Osteocyte (in vitro differentiated cells): ENCODE results near the gene PCSK2. TPM values are rescaled to one million over a fixed set of nuclear protein-coding genes. Genes with fewer than 3 reads are reported as not detected.

Experiments
- DNase-seq: peaks from one replicate; pipeline ENCODE4 v3.0.0; 2021; ENCODE audit warnings: mixed read lengths; ENCODE audit not compliant: unreplicated experiment; ENCODE audit errors: extremely low spot score
- H3K27ac Mint-ChIP-seq: one replicate; pipeline ENCODE4 v1.8.0; 2021; ENCODE audit warnings: mild to moderate bottlenecking, mixed read lengths; ENCODE audit not compliant: unreplicated experiment
- H3K27me3 Mint-ChIP-seq: one replicate; pipeline ENCODE4 v1.8.0; 2021; ENCODE audit warnings: mixed read lengths; ENCODE audit not compliant: unreplicated experiment
- H3K36me3 Mint-ChIP-seq: one replicate; pipeline ENCODE4 v1.8.0; 2021; ENCODE audit warnings: mixed read lengths; ENCODE audit not compliant: unreplicated experiment
- H3K4me1 Mint-ChIP-seq: one replicate; pipeline ENCODE4 v1.8.0; 2021; ENCODE audit warnings: mixed read lengths; ENCODE audit not compliant: unreplicated experiment
- H3K4me3 Mint-ChIP-seq: one replicate; pipeline ENCODE4 v1.8.0; 2021; ENCODE audit warnings: mild to moderate bottlenecking, moderate library complexity, mixed read lengths; ENCODE audit not compliant: unreplicated experiment
- H3K9me3 Mint-ChIP-seq: one replicate; pipeline ENCODE4 v1.8.0; 2021; ENCODE audit warnings: mixed read lengths; ENCODE audit not compliant: unreplicated experiment
- CTCF ChIP-seq: fragments of 200-600 bp; sonication (generic); IDR thresholded peaks from 2 replicates; pipeline ENCODE4 v1.5.0; 2021; ENCODE audit warnings: antibody characterized with exemption, mild to moderate bottlenecking, moderate library complexity
- total RNA-seq: library from RNA; stranded (reverse); gene quantifications from 2 replicates; pipeline ENCODE4 v1.2.1, GENCODE V29; 2021

PCSK2 gene
- total RNA-seq, 1 donor from 2014 or later: not detected

- Mint-ChIP-seq H3K4me3 (no peak overlapping the region), H3K4me1 (no peaks in the 10 kb centered on the region)
- no peak for TF ChIP-seq CTCF
Observed at GRCh38 chr20:17314264-17314663, 87.4 kb downstream of the PCSK2 start.

GRCh38 chr20:17315407-17316231 is 88.8 kb downstream of the PCSK2 start:
- H3K9me3 Mint-ChIP-seq: no peaks in the 10 kb centered on the region
- no peak for DNase-seq
- no peak overlapping the region for H3K4me3 Mint-ChIP-seq
- no peak for TF ChIP-seq CTCF
- no peaks in the 10 kb centered on the region for H3K27me3 Mint-ChIP-seq
- no peaks in the 10 kb centered on the region for H3K4me1 Mint-ChIP-seq
- no peak overlapping the region for H3K27ac Mint-ChIP-seq
- no peaks in the 10 kb centered on the region for H3K36me3 Mint-ChIP-seq

More at GRCh38 chr20:17314264-17314663, 87.4 kb downstream of the PCSK2 start:
- no peak for DNase-seq
- Mint-ChIP-seq H3K27me3 (no peaks in the 10 kb centered on the region), H3K9me3 (no peaks in the 10 kb centered on the region), H3K27ac (no peak overlapping the region), H3K36me3 (no peaks in the 10 kb centered on the region)

- no peak overlapping the region for H3K27ac Mint-ChIP-seq
- H3K27me3 Mint-ChIP-seq: no peaks in the 10 kb centered on the region
- H3K36me3 Mint-ChIP-seq: no peaks in the 10 kb centered on the region
- no peaks in the 10 kb centered on the region for H3K9me3 Mint-ChIP-seq
- H3K4me1 Mint-ChIP-seq: no peaks in the 10 kb centered on the region
- H3K4me3 Mint-ChIP-seq: no peak overlapping the region
- DNase-seq: no peak
- no peak for TF ChIP-seq CTCF
Observed at GRCh38 chr20:17316316-17317038, 89.6 kb downstream of the PCSK2 start.

GRCh38 chr20:17317341-17317740 is 90.5 kb downstream of the PCSK2 start:
- TF ChIP-seq CTCF: no peak
- Mint-ChIP-seq H3K27me3 (no peaks in the 10 kb centered on the region), H3K27ac (no peak overlapping the region), H3K36me3 (no peaks in the 10 kb centered on the region), H3K4me3 (no peak overlapping the region), H3K4me1 (no peaks in the 10 kb centered on the region), H3K9me3 (no peaks in the 10 kb centered on the region)
- no peak for DNase-seq

- no peaks in the 10 kb centered on the region for H3K9me3 Mint-ChIP-seq
- H3K27me3 Mint-ChIP-seq: no peaks in the 10 kb centered on the region
- H3K4me3 Mint-ChIP-seq: no peak overlapping the region
- no peak for TF ChIP-seq CTCF
- DNase-seq: no peak
- H3K27ac Mint-ChIP-seq: no peak overlapping the region
- H3K36me3 Mint-ChIP-seq: no peaks in the 10 kb centered on the region
- no peaks in the 10 kb centered on the region for H3K4me1 Mint-ChIP-seq
Observed at GRCh38 chr20:17320456-17320855, 93.6 kb downstream of the PCSK2 start.
